H1 (cell line): ENCODE measurements around the gene SH3RF3. TPM values are rescaled to one million over a fixed set of nuclear protein-coding genes. Genes with fewer than 3 reads are reported as not detected.

Source experiments
- CTCF ChIA-PET: fragments of 300-600 bp; sonication (Branson Sonifier 250); formaldehyde crosslinking; loops from one replicate; lab custom pipeline; 2021; ENCODE audit not compliant: partially characterized antibody; lab: Charles Lee
- POLR2A ChIA-PET: fragments of 300-600 bp; sonication (Branson Sonifier 250); formaldehyde crosslinking; loops from one replicate; lab custom pipeline; 2021; ENCODE audit warnings: inconsistent platforms; ENCODE audit not compliant: partially characterized antibody; lab: Charles Lee
- DNase-seq, 2 experiments: peaks; one replicate each; pipeline versions ENCODE4 v3.0.0 to v3.0.0-alpha.2; 2010 to 2022; ENCODE audit warnings: low spot score in 2 of 2, low read depth in 1 of 2, mixed read lengths in 1 of 2
- FAIRE-seq: peaks from 2 replicates; lab custom pipeline; 2011; peaks lifted over from hg19 to GRCh38; lab: Jason Lieb, UNC
- H2AFZ ChIP-seq: 2 replicates; pipeline ENCODE4 v1.8.1; 2012; ENCODE audit warnings: low read length, inconsistent platforms
- H2AK5ac ChIP-seq: 2 replicates; pipeline ENCODE4 v1.6.1; 2013; ENCODE audit warnings: low read depth, low read length
- H2BK120ac ChIP-seq: replicated peaks from 2 replicates; pipeline ENCODE3; 2013; ENCODE audit warnings: low read depth, low read length, inconsistent platforms
- H2BK12ac ChIP-seq: 2 replicates; pipeline ENCODE4 v1.6.1; 2013; ENCODE audit warnings: low read depth, low read length
- H2BK15ac ChIP-seq: 2 replicates; pipeline ENCODE4 v1.6.1; 2013; ENCODE audit warnings: low read length
- H2BK20ac ChIP-seq: 2 replicates; pipeline ENCODE4 v1.6.1; 2013; ENCODE audit warnings: low read length
- H2BK5ac ChIP-seq: 2 replicates; pipeline ENCODE4 v1.6.1; 2013; ENCODE audit warnings: low read depth, low read length
- H3K14ac ChIP-seq: 2 replicates; pipeline ENCODE4 v1.6.1; 2013; ENCODE audit warnings: inconsistent platforms; ENCODE audit not compliant: insufficient read length
- H3K18ac ChIP-seq: 2 replicates; pipeline ENCODE4 v1.6.1; 2013; ENCODE audit warnings: low read length; ENCODE audit errors: extremely low read depth
- H3K23ac ChIP-seq: 2 replicates; pipeline ENCODE4 v1.6.1; 2013; ENCODE audit warnings: inconsistent platforms; ENCODE audit not compliant: insufficient read length
- H3K23me2 ChIP-seq: 2 replicates; pipeline ENCODE4 v1.6.1; 2013; ENCODE audit warnings: low read depth, low read length
- H3K27ac ChIP-seq: 2 replicates; pipeline ENCODE4 v1.6.1; 2011; ENCODE audit warnings: low read depth, low read length, inconsistent platforms
- H3K27me3 ChIP-seq, 4 experiments: replicated peaks in 1 of 4; 1 replicate in 1 of 4; 2 replicates in 3 of 4; pipeline versions ENCODE4 v1.6.1 to v1.8.1; 2011 to 2013; ENCODE audit warnings: low read length in 3 of 4, mild to moderate bottlenecking in 3 of 4, inconsistent platforms in 2 of 4, mixed read lengths in 2 of 4, moderate library complexity in 1 of 4; ENCODE audit not compliant: control insufficient read depth in 3 of 4, insufficient read depth in 3 of 4; ENCODE audit errors: extremely low read depth in 1 of 4
- H3K36me3 ChIP-seq, 4 experiments: 2 replicates each; pipeline versions ENCODE4 v1.6.1 to v1.8.1; 2011 to 2013; ENCODE audit warnings: mild to moderate bottlenecking in 4 of 4, low read length in 3 of 4, moderate library complexity in 2 of 4, control low read depth in 1 of 4, inconsistent platforms in 1 of 4; ENCODE audit not compliant: insufficient read depth in 4 of 4, control insufficient read depth in 2 of 4
- H3K4ac ChIP-seq: replicated peaks from 2 replicates; pipeline ENCODE3; 2013; ENCODE audit warnings: low read length, low read depth, mixed read lengths, inconsistent platforms; ENCODE audit not compliant: insufficient read length
- H3K4me1 ChIP-seq, 4 experiments: replicated peaks in 1 of 4; 1 replicate in 1 of 4; 2 replicates in 3 of 4; pipeline versions ENCODE4 v1.6.1 to v1.8.1; 2011 to 2013; ENCODE audit warnings: low read length in 3 of 4, inconsistent platforms in 2 of 4, mixed read lengths in 1 of 4; ENCODE audit not compliant: insufficient read depth in 4 of 4, control insufficient read depth in 3 of 4
- H3K4me2 ChIP-seq, 2 experiments: 2 replicates each; pipeline versions ENCODE4 v1.6.1 to v1.8.1; 2011 to 2013; ENCODE audit warnings: low read depth in 2 of 2, low read length in 2 of 2, control low read depth in 1 of 2, inconsistent platforms in 1 of 2, mild to moderate bottlenecking in 1 of 2; ENCODE audit not compliant: insufficient read depth in 1 of 2
- H3K4me3 ChIP-seq, 4 experiments: fragments of 200-600, 300-600 bp in 1 of 4; sonication (generic), shearing (Covaris generic), sonication (Bioruptor Twin) in 1 of 4; 2 replicates each; pipeline versions ENCODE4 v1.5.1 to v1.8.1; 2011 to 2016; ENCODE audit warnings: low read length in 4 of 4, low read depth in 3 of 4, control low read depth in 2 of 4, inconsistent platforms in 2 of 4, mild to moderate bottlenecking in 2 of 4, mixed read lengths in 1 of 4, moderate library complexity in 1 of 4; ENCODE audit not compliant: insufficient read depth in 2 of 4; ENCODE audit errors: extremely low read depth in 1 of 4
- H3K56ac ChIP-seq: replicated peaks from 2 replicates; pipeline ENCODE3; 2013; ENCODE audit warnings: low read depth, mild to moderate bottlenecking, mixed read lengths, low read length, inconsistent platforms; ENCODE audit not compliant: insufficient read length
- H3K79me1 ChIP-seq: 2 replicates; pipeline ENCODE4 v1.6.1; 2013; ENCODE audit warnings: low read depth, low read length, control low read depth
- H3K79me2 ChIP-seq, 2 experiments: 2 replicates each; pipeline versions ENCODE4 v1.6.1 to v1.8.1; 2012 to 2013; ENCODE audit warnings: low read length in 2 of 2, mild to moderate bottlenecking in 2 of 2, inconsistent platforms in 1 of 2; ENCODE audit not compliant: insufficient read depth in 2 of 2, control insufficient read depth in 1 of 2
- H3K9ac ChIP-seq, 4 experiments: replicated peaks in 1 of 4; 1 replicate in 1 of 4; 2 replicates in 3 of 4; pipeline versions ENCODE4 v1.6.1 to v1.8.1; 2011 to 2013; ENCODE audit warnings: low read depth in 3 of 4, low read length in 3 of 4, control low read depth in 2 of 4, mild to moderate bottlenecking in 2 of 4, moderate library complexity in 2 of 4, inconsistent platforms in 1 of 4; ENCODE audit errors: extremely low read depth in 1 of 4
- H3K9me3 ChIP-seq, 2 experiments: 2 replicates each; pipeline versions ENCODE4 v1.6.1 to v1.8.1; 2012 to 2013; ENCODE audit warnings: mild to moderate bottlenecking in 2 of 2, moderate library complexity in 2 of 2, control low read depth in 1 of 2, inconsistent platforms in 1 of 2, low read depth in 1 of 2, low read length in 1 of 2, mixed read lengths in 1 of 2; ENCODE audit not compliant: insufficient read depth in 2 of 2
- H4K20me1 ChIP-seq, 2 experiments: replicated peaks in 1 of 2; 2 replicates each; pipeline versions ENCODE3 to v1.8.1; 2011 to 2013; ENCODE audit warnings: inconsistent platforms in 2 of 2, low read length in 2 of 2, mild to moderate bottlenecking in 1 of 2; ENCODE audit not compliant: insufficient read depth in 2 of 2, control insufficient read depth in 1 of 2
- H4K5ac ChIP-seq: 2 replicates; pipeline ENCODE4 v1.6.1; 2013; ENCODE audit warnings: low read length, low read depth, mixed read lengths, inconsistent platforms; ENCODE audit not compliant: insufficient read length
- H4K8ac ChIP-seq: 2 replicates; pipeline ENCODE4 v1.8.0; 2013; ENCODE audit warnings: mild to moderate bottlenecking, moderate library complexity, low read length, inconsistent platforms; ENCODE audit not compliant: insufficient read depth; ENCODE audit errors: extremely low read depth
- H4K91ac ChIP-seq: replicated peaks from 2 replicates; pipeline ENCODE3; 2013; ENCODE audit warnings: low read length, mixed read lengths, inconsistent platforms; ENCODE audit not compliant: insufficient read length
- EGR1 ChIP-seq: IDR thresholded peaks from 2 replicates; pipeline ENCODE4 v1.6.1; 2011; ENCODE audit warnings: low read depth, low read length, borderline replicate concordance
- GABPA ChIP-seq: IDR thresholded peaks from 2 replicates; pipeline ENCODE4 v1.6.1; 2011; ENCODE audit warnings: mild to moderate bottlenecking, low read length, moderate library complexity, borderline replicate concordance; ENCODE audit not compliant: insufficient read depth
- WGBS, 2 experiments: shearing (Covaris generic) in 1 of 2; methylation state at CpG; one replicate each; pipeline versions ENCODE4 v1.1.6 to v1.1.7; 2013 to 2015; ENCODE audit warnings: low lambda C conversion rate in 2 of 2, mixed read lengths in 2 of 2, inconsistent platforms in 1 of 2, low coverage in 1 of 2, missing lambda C conversion rate in 1 of 2; ENCODE audit not compliant: insufficient replicate concordance in 2 of 2, insufficient coverage in 1 of 2, insufficient read length in 1 of 2; ENCODE audit errors: extremely low coverage in 1 of 2, missing lambda C conversion rate in 1 of 2; 5-methylcytosine and 5-hydroxymethylcytosine counted together
- polyA plus RNA-seq, 7 experiments: library from polyadenylated mRNA; depleted of rRNA in 3 of 7; stranded (reverse) in 5 of 7; unstranded in 2 of 7; fragments of >200 nt in 5 of 7; fragments of 200-250 nt in 2 of 7; gene quantifications; 1 replicate in 5 of 7; 2 replicates in 1 of 7; 4 replicates in 1 of 7; pipeline versions ENCODE4 v1.2.1 to v1.2.3, GENCODE V29; 2011 to 2013; ENCODE audit warnings: missing spikeins in 2 of 7, mixed read lengths in 2 of 7
- total RNA-seq: library from RNA; stranded (reverse); fragmentation: NEBNext Ultra II Directional; extraction: Animal tissue kit (Norgen Biotek cat#: 25700); gene quantifications from 2 replicates; pipeline ENCODE4 v1.2.1, GENCODE V29; 2021

Gene SH3RF3
- total and polyA plus RNA-seq, 2 of the 8 experiments (the other 6 are each of a cell fraction or from before 2014, with no cell fraction given): 0.11 to 0.65 TPM

GRCh38 chr2:109272461-109272860 lies 143.5 kb downstream of the SH3RF3 start:
- no peak overlapping the region for H3K56ac ChIP-seq
- no peak overlapping the region for H2BK20ac ChIP-seq
- no peaks in the 10 kb centered on the region for H3K23me2 ChIP-seq
- TF ChIP-seq EGR1 (no peak), GABPA (no peak)
- FAIRE-seq (no peak), DNase-seq (no peak)
- no peak overlapping the region for H3K18ac ChIP-seq
- H3K14ac ChIP-seq: no peak overlapping the region
- no peak overlapping the region for H2BK15ac ChIP-seq
- no peak overlapping the region for H2AK5ac ChIP-seq
- no peak overlapping the region for H3K23ac ChIP-seq
- H4K5ac ChIP-seq: no peak overlapping the region
- no peak overlapping the region for H2BK5ac ChIP-seq
- H3K79me1 ChIP-seq: no peaks in the 10 kb centered on the region
- ChIA-PET CTCF (interaction anchor here (1.0 to 1.1 kb wide), 3 partner anchors 9 to 27 kb away, joined by 3 read pairs; no protein-coding TSS in a partner anchor), POLR2A (no interaction called here)
- no peaks in the 10 kb centered on the region; a peak in 1 of 7 replicates for H3K4me1 ChIP-seq
- H3K9me3 ChIP-seq: no peaks in the 10 kb centered on the region
- WGBS, 2 experiments: 92% methylated on average over 15 of the region's 15 CpGs; no CpG with 5 or more reads in 1 of the 2 experiments
- H2BK120ac ChIP-seq: no peak overlapping the region
- H4K20me1 ChIP-seq: peaks cover 0 to 2% of the 10 kb centered on the region in 2 experiments
- no peaks in the 10 kb centered on the region for H3K27me3 ChIP-seq
- no peak overlapping the region for H4K91ac ChIP-seq
- H3K79me2 ChIP-seq: no peaks in the 10 kb centered on the region
- no peak overlapping the region for H3K27ac ChIP-seq
- H2AFZ ChIP-seq: no peak overlapping the region
- no peaks in the 10 kb centered on the region for H3K36me3 ChIP-seq
- no peak overlapping the region for H3K4me2 ChIP-seq
- no peak overlapping the region for H2BK12ac ChIP-seq
- H4K8ac ChIP-seq: no peak overlapping the region
- H3K9ac ChIP-seq: no peak overlapping the region
- no peak overlapping the region for H3K4ac ChIP-seq
- H3K4me3 ChIP-seq: no peak overlapping the region
